ENCODE data around the gene CD59.

The CD59 gene, protein sequence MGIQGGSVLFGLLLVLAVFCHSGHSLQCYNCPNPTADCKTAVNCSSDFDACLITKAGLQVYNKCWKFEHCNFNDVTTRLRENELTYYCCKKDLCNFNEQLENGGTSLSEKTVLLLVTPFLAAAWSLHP

DNA sequence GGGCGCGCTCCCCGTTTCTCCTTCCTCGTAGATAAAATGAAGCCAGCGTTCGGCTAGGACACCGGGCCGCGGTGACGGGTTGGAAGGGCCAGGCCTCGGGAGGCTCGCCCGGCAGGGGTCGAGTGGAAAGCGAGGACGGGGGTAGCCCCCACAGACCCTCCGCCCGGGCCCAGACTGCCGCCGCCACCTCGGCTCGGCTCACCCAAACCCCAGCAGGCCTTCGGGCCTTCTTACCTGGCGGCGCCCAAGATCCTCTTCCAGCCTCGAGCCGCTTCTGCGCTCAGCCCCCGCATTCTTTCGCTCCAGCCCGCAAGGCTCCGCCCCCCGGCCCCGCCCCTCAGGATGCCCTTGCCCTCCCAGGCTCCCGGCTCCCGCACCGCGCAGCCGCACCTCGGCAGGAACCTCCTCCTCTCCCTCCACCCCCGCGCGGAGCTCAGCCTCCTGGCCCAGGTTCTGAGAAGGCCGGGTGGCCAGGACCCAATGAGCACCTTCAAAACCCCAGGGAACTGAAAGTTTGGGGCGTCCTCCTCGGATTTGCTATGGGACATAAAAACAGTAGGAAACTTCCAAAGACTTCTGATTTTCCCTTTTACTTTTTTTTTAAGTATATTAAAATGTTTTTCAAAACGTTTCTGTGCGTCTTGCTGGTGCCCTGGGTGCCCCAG lies at the start of gene CD59:
TSS of gene CD59 (minus strand) at position 276 of the 665 bp plus-strand sequence. CDS start 13,978 bp downstream, outside the sequence.
- peak; percentile 78 to 92 (median 86) for DNase-seq

DNA sequence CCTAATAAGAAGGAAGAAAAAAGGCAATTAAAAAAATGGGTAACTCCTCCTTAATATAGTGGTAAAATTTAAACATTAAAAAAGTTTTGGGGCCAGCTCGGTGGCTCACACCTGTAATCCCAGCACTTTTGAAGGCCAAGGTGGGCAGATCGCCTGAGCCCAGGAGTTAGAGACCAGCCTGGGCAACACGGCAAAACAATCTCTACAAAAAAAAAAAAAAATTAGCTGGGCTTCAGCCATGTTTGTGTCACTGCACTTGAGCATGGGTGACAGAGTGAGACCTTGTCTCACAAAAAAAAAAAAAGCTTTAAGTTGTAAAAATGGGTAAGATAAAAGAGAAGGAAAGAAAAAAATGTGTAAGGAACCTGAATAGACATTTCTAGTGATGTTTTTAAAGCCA lies 49.4 kb upstream of the CD59 start:
- DNase-seq, result no peak

DNA sequence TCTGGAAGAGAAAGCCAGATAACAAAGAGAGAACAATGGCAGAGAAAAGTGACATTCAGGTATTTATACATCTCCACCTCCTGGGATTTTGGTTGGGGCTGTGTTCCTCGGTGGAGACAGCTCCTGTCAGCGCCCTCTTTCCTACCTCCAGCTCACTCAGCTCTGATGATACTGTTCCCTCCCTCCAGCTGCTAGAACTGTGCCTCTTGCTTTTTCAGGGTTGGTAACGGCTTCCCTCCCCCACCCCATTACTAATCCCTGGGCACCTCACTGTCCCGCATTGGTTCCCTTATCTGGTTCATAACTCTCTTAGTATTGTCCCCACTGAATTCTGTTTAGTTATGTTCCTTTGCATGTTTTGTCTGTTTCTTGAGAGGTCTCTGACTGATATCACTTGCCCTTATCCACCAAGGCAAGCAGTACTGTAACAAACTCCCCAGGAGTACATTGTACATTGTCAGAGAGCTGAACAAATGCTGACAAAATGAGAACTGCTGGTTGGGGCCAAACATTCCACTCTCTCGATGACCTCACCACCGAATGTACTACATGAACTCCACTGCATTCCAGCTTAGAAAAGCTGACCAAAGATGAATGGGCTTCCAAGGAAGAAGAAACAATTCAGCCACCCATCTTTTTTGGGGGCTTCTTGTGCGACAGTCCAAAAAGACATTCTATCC lies 43.8 kb upstream of the CD59 start:
- no peak for DNase-seq

DNA sequence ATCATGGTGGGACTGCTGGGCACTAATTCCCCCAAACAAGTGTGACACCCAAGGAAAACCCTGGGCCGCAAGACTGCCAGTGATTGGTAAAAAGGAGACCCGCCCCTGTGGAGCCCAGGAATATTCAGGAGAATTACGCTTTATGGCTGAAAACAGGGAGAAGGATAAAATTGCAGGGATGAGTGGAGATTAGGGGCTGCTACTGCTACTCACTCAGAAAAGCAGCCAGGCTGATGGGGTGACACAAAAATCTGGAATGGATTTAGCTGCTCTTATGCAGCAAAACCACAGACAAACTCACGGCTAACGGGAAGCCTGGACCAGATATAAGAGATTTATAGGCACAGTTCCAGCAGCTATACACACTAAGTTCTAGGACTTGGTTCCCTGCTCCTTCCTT lies 42.5 kb upstream of the CD59 start:
- DNase-seq, result no peak

DNA sequence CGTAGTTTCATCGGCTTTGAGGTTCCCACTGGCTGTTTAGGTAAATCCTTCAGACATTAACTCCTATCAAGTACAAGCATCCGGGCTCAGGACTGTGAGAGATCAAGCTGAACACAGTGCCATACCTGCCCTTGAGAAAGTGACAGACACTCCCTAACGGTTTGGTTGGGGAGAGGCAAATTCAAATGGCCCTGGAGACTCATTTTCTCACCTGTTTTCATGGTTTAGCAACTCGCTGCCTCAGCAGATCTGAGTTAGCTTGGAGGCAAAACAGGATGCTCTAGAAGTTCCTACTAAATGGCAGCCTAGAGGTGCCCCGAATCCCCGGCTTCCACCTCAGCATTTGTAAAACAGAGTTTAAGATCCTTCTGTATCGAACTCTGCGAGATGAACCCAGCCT lies 41.7 kb upstream of the CD59 start:
- no peak for DNase-seq

DNA sequence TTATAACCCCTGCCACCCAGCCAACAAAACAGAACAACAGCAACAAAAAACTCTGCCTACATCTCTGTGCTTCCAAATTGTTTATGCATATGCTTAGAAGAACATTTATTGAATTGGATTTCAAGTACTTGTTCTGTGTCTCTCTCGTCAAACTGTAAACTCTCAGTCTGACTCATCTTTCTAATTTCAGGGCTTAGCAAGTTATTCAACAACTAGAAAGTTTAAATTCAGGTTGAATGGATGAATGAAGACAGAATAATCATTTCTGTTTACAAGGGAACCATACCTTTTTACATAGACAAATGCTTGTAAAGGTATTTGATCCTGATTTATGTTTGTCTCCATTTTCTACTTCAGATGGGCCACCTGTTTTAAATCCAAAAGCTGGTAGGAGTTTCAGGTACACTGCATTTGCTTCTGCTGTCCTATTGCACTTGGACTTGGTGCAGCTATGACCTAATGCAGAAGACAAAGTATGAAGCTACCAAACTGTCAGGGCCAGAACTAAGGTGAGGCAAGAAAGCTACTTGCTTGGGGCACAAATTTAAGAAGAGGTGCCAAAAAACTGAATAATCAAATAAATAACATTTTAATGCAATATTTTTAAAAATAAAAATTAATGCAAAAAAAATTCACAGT lies 39.7 kb upstream of the CD59 start:
- DNase-seq, result no peak

DNA sequence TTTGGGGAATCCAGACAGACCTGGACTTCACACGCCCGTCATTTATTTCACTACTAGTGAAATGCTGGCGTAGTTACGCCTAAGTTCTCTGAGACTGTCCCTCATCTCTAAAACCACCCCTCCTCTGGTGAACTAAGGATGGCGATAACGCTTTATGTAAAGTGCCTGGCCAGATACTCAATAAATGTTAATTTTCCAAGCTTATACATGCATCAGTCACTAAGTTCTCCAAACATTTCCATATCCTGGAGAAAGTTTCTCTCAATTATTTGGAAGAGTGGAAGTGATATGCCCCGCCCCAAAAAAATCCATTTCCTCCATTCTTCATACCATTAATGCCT lies 39.2 kb upstream of the CD59 start:
- DNase-seq, result no peak

DNA sequence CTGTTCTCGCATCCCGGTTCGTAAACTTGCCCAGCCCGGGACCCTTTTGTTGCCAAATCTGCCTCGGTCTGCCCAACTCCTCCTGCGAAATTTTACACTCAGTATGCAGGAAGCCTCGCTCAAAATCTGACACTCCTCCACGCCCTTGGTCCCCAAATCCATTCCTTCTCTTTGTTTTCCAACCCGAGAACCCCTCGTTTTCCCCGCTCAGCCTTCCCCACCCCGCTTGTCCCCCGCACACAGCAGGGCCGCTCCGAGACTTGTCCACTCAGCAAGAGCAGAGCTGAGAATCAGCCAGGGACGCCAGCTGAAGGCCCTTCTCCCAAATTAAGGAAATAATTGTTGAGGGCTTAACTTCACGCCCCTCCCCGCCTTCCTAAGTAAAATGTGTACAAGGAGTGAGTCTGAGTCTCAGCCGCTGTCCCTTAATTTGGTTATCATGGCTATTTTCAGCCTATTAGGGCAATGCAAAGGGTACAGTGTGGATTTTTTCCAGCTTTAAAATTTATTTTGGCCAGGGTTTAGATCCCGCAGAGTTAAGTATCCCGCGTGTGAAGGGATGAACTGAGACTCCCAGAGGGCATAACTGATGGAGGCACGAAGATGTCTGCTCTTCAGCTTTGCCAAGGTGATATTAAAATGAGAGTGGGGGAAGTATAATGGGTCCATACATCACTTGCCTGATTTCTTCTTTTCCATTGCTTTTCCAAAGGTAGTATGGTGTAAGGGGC lies 38.7 kb upstream of the CD59 start:
- peak in 1 of 6 experiments; percentile 5 for DNase-seq

DNA sequence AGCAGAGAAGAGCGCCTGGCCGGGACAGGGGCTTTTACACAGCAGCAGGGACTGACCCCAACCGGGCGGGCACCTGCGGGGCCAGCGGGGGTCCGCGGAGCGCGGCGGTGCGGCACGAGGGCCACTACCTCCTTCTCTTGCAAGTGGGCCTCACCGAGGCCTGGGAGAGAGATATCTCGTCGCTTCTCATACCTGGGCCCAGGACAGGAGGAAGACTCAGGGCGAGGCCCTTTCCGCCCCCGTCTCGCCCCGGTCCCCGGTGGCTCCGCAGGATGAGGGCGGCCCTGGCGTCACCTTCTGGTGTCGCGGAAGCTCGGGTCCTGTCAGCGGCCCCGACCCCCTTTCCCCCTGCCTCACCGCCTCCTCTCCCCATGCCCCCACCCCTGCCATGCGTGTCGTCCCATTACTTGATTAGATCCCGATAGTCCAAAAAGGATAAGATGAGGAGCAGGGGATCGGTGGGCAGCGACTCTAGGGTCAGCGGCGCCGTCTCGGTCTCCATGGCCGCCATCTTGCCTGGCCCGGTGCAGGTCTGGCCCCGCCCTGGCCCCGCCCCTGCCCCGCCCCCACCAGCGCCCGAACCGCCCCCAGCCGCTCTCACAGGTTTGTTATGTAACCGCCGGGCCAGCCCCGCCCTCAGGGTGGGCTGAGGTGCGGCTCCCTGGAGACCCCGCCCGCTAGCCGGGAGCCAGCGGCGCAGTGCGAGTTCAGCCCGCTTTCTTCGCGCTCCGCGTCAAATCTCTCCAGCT lies 37.9 kb upstream of the CD59 start, which contains the start of gene FBXO3:
TSS of gene FBXO3 (minus strand) at position 534 of the 749 bp plus-strand sequence. CDS start at position 511, 23 bp downstream.
- DNase-seq, result peak; percentile 82 to 92 (median 90)

DNA sequence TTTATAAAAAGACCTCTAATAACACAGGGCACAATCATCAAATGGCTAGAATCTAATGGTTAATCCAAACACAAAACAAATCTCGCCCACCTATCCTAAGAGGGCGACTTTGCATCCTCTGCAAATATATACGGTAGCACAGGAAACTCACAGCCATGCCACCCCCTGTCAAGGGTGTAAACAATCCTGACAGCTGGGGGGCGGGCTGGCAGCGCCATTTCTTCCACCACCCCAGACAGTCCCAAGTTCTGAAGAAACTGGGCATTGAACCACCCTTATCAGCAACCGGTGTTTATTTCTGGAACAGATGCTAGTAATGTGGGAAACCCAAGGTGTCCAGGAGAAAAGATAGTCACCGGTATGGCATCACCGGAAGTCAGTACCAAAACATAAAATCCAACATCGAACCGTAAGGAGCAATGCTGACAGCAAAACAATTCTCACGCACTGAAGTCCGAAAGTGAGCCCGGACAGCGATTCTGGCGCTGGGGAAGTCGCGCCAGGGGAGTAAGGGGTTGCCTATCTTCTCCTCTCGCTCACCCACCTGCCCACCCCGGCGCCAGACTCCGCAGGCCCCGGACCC lies 37.3 kb upstream of the CD59 start:
- peak in 5 of 6 experiments; percentile 2 to 40 (median 21) for DNase-seq

DNA sequence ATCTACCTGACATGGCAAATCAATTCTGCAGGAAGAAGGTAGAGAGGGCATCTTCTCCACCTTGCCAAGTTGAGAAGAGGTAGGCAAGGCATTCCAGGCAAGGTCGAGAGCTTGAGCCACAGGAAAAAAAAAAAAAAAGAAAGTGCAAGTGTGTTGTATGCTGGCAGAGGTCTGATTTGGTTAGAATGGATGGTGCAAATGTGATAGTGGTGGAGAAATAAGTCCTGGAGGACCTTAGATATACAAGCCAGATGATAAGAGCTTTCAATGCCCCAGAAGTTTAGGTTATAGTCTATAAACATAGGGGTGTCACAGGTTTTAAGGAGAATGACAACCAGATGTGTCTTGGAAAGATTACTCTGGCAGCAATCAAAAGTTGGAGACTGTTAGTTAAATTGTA lies 36.6 kb upstream of the CD59 start:
- no peak for DNase-seq

DNA sequence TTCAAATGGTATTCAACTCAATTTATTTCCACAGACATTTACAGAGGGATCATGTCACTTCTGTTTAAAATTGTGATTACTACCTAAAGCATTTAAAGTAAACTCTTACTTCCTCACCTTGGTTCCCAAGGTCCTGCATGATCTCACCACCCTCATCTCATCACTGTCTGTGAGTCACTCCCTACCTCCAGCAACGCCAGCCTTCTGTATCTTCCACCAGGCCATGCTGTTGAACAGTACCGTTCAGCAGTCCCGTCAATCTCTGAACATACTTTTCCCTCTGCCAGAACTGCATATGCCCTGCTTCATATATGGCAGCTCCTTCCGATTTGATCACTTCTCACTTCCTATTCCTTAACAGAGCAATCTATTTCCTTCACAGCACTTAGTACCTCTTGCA lies 36.1 kb upstream of the CD59 start:
- DNase-seq, result peak in 1 of 6 experiments; percentile 3

DNA sequence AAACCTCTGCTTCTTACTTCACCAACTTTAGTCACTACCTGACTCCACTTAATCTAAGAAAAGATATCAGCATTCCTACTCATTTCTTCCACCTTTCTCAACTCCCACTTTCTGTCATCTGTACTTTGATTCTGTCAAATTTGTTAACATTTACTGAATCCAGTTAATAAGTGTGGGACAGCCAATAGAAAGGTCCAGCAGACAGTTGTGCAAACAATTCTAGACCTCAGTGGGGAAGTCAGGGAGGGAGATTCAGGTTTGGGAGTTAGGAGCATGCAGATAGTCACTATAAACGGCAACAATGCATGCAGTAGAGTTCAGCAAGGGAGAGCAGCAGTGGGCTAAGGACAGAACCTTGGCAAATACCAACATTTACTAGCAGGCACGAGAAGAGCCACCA lies 34.0 kb upstream of the CD59 start:
- DNase-seq, result no peak

DNA sequence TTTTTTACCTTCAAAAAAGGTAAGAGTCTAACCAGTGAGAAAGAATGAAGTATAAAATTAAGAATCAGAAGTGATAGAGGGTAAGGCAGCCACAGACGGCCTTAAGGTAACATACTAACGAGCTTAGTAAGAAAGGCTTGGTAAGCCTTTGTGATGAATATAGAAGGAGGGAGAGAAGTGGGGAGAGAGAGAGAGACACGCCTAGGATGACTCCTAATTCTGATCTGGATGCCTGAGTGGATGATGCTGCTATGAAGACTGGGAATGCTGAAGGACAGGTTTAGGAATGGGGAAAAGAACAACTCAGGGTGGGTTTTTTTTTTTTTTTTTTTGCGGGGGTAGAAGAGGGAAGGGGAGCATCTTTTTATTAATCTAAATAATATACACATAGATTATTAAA lies 33.3 kb upstream of the CD59 start:
- DNase-seq, result no peak

DNA sequence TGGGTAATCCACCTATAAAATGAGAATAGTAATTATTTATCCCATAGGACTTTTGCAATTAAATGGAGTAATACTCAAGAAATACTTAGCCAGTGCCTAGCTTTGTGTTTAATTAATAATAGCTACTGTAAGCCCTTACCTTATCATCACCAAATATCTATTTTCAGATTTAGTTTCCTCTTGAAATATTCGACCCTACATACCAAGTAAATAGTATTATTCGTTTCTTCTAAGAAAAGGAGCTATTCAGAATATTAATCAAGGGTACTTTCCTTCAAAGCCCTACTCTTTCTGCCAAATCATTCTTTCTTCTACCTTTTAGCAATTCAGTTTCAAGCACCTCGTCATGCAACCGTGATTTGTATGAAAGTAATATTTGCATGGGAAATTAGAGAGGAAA lies 31.4 kb upstream of the CD59 start:
- DNase-seq, result no peak

DNA sequence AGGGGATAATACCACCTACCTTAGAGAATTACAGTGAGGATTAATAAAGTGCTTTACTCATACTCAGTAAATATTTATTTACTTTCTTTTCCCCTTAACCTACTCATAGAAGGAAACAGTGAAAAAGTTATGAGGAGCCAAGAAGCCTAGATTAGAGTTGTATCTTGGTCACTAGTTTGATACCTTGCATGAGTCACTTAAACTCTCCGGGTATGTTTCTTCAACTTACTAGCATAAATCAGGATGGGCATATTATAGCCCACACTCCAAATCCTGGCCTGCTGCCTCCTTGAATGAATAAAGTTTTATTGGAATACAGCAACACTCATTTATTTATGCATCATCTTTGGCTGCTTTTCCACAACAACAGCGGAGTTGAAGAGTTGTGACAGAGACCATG lies 29.9 kb upstream of the CD59 start:
- no peak for DNase-seq

DNA sequence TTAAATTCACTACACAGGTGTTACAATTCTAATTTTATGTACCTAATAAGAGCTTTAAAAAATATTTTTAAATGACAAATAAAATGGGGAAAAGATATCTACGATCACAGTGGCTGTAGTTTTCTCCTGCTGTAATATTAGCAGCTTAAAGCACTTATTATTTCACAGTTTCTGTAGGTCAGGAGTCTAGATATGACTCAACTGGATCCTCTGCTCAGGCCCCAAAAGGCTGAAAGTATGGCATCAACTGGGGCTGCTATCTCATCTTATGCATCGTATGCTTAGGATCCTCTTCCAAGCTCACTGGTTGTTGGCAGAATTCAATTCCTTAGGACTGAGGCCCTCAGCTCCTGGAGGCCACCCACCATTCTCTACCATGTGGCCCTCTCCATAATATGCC lies 25.2 kb upstream of the CD59 start:
- no peak for DNase-seq

DNA sequence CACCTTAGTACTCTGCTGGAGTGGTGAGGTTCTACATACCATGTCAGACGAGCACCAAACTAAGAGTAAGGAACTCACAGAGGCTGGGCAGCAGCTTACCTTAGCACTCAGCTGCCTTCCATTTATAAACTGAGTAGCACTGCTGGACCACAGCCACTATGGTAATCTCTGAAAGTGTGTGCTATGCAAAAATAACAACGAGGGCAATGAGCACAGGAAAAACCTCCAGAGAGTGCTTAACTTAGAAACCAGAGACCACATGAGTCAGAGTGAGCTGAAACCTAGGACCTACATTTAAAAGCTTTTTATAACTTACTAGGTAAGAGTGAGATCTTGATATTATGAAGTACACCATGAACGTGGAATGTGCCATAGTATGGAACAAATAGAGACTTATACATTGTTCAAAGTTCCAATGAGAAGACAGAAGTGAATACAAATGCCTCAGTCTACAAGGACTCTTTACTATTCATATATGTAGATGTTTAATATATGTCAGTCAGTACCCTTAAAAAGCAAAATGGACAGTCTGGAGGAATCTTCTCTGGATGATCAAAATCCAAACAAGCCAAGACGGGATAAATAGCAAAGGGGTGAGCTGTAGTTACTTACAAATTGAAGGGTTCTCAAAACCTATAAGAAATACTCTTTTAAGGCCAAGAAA lies 17.2 kb upstream of the CD59 start:
- no peak for DNase-seq

DNA sequence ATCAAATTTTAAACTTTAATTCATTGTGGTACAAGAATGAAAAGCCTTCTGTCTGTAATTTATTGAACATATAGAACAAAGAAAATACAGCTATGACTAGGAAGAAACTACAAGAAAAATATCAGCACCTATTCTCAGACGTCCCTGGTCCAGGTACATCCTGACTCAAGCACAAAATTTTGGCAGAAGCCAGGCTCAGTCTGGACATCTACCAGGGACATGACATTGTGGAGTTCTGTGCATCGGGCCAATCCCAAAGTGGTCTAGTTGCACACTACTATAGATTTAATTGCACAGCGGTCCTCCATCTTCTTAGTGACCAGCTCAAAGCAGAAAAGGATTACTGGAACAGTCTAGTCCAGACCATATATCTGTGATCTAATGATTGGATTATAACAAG lies 15.7 kb upstream of the CD59 start:
- no peak for DNase-seq

DNA sequence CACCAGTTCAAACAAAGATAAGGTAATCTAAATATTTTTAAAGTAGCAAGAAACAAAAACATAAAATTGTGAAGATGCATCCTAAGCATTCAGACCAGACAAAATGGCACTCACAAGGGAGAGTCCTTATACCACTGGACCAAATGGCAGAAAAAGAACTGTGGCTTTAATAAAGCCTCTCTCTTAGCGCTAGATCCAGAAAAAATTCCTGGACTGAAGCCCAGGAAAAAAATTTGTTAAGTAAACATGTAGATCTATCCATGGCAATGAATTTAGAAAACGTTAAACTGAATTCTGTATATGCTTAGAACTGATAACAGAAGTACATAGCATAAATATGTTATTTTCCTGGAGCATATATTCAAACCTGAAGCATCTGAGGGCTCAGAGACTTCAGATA lies 11.8 kb upstream of the CD59 start:
- no peak for DNase-seq

DNA sequence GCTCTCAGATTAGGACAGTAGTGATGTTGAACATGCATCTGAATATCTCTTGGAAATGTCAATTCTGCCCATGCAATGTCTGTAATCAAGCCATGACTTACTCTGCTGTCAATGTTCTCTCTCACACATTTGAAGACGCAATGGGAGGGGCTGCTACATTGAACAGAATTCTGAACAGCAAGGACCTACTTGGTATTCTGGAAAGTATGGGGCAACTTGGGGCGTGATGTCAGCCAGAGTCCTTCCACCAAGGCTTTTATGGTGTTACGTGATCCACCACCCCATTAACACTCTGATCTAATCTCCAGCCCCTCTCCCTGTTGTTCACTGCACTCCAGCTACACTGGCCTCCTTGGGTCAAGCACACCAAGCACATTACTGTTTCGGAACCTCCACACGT lies 7.1 kb upstream of the CD59 start:
- DNase-seq, result no peak

All from stimulated activated naive CD4-positive, alpha-beta T cell (primary cell).